ENCODE results near the gene RPL13A. TPM values are rescaled to one million over a fixed set of nuclear protein-coding genes. Genes with fewer than 3 reads are reported as not detected.
A peak's percentile ranks its signal among the peaks of the same experiment; 100 is the strongest.

RPL13A gene
- total and polyA plus RNA-seq, 2 donors from 2014 or later: 2,090 to 3,309 TPM

- Histone ChIP-seq H3K9ac (ENCODE audit: low read length in 3 of 3) (no peak overlapping the region), H3K27me3 (ENCODE audit: control insufficient read depth, insufficient read depth, low read length) (no peaks in the 10 kb centered on the region), H3K27ac (ENCODE audit: low read depth in 2 of 2, low read length in 2 of 2) (no peak overlapping the region), H3K4me3 (ENCODE audit: low read length in 3 of 3) (no peak overlapping the region), H3K9me3 (ENCODE audit: control insufficient read depth in 2 of 3, insufficient read depth in 1 of 3, low read length in 3 of 3) (no peaks in the 10 kb centered on the region), H3K36me3 (ENCODE audit: control insufficient read depth in 2 of 3, insufficient read depth in 3 of 3, low read length in 3 of 3) (peaks cover 0 to 4% (median 2%) of the 10 kb centered on the region in 3 donors), H3K4me1 (ENCODE audit: control insufficient read depth in 2 of 3, insufficient read depth in 2 of 3, low read depth in 1 of 3, low read length in 3 of 3) (peaks cover 0 to 6% (median 3%) of the 10 kb centered on the region in 3 donors)
- intact Hi-C loops (cut with DNase I): loop anchor here (10.0 kb wide), 1 partner anchor 53 kb away; no protein-coding TSS in a partner anchor
- peak in 1 of 5 donors; percentile 36 for DNase-seq
- FAIRE-seq: no peak
- TF ChIP-seq CTCF (IDR thresholded peaks at IDR 0.05; ENCODE audit: borderline replicate concordance, extremely low read depth, insufficient read depth): no peak
Observed at GRCh38 chr19:49447485-49448431, 39.6 kb upstream of the RPL13A start.

- Histone ChIP-seq H3K27ac (ENCODE audit: low read depth in 2 of 2, low read length in 2 of 2) (no peak overlapping the region), H3K4me1 (ENCODE audit: control insufficient read depth in 2 of 3, insufficient read depth in 2 of 3, low read depth in 1 of 3, low read length in 3 of 3) (peaks cover 0 to 6% (median 3%) of the 10 kb centered on the region in 3 donors), H3K36me3 (ENCODE audit: control insufficient read depth in 2 of 3, insufficient read depth in 3 of 3, low read length in 3 of 3) (peaks cover 0 to 4% (median 2%) of the 10 kb centered on the region in 3 donors), H3K4me3 (ENCODE audit: low read length in 3 of 3) (no peak overlapping the region), H3K27me3 (ENCODE audit: control insufficient read depth, insufficient read depth, low read length) (no peaks in the 10 kb centered on the region), H3K9ac (ENCODE audit: low read length in 3 of 3) (no peak overlapping the region), H3K9me3 (ENCODE audit: control insufficient read depth in 2 of 3, insufficient read depth in 1 of 3, low read length in 3 of 3) (no peaks in the 10 kb centered on the region)
- FAIRE-seq (no peak), DNase-seq (no peak)
- intact Hi-C loops (cut with DNase I): loop anchor here (10.0 kb wide), 1 partner anchor 54 kb away; no protein-coding TSS in a partner anchor
- no peak for TF ChIP-seq CTCF (IDR thresholded peaks at IDR 0.05; ENCODE audit: borderline replicate concordance, extremely low read depth, insufficient read depth)
Observed at GRCh38 chr19:49448432-49448786, 39.0 kb upstream of the RPL13A start.

- FAIRE-seq (no peak), DNase-seq (no peak)
- Histone ChIP-seq H3K4me3 (ENCODE audit: low read length in 3 of 3) (peak overlapping the region in 1 of 3 donors; percentile 88), H3K9me3 (ENCODE audit: control insufficient read depth in 2 of 3, insufficient read depth in 1 of 3, low read length in 3 of 3) (no peaks in the 10 kb centered on the region), H3K27me3 (ENCODE audit: control insufficient read depth, insufficient read depth, low read length) (no peaks in the 10 kb centered on the region), H3K4me1 (ENCODE audit: control insufficient read depth in 2 of 3, insufficient read depth in 2 of 3, low read depth in 1 of 3, low read length in 3 of 3) (peaks cover 0 to 7% (median 3%) of the 10 kb centered on the region in 3 donors), H3K9ac (ENCODE audit: low read length in 3 of 3) (no peak overlapping the region), H3K27ac (ENCODE audit: low read depth in 2 of 2, low read length in 2 of 2) (no peak overlapping the region), H3K36me3 (ENCODE audit: control insufficient read depth in 2 of 3, insufficient read depth in 3 of 3, low read length in 3 of 3) (peaks cover 0 to 4% (median 2%) of the 10 kb centered on the region in 3 donors)
- no peak for TF ChIP-seq CTCF (IDR thresholded peaks at IDR 0.05; ENCODE audit: borderline replicate concordance, extremely low read depth, insufficient read depth)
- intact Hi-C loops (cut with DNase I): no loop called here
Observed at GRCh38 chr19:49450405-49450804, 37.0 kb upstream of the RPL13A start.
